HepG2 (cell line): Measurements from ENCODE around the gene TCEA3. TPM values are rescaled to one million over a fixed set of nuclear protein-coding genes. Genes with fewer than 3 reads are reported as not detected.

Experiments
- ATAC-seq: fragments of 200-7000 bp; cut with Tn5 transposase; 3 replicates; pipeline ENCODE4 v1.9.1; 2020; ENCODE audit warnings: mild to moderate bottlenecking, moderate library complexity
- BruUV-seq: library from RNA; stranded (reverse); fragments of 400-500 nt; replicated peaks from 2 replicates; lab custom pipeline; 2021; lab: Mats Ljungman, UMichigan
- CTCF ChIA-PET: fragments of 300-600 bp; formaldehyde crosslinking; extraction: SDS; loops from one replicate; lab custom pipeline; 2021; ENCODE audit warnings: low total read pairs, inconsistent platforms, low intra/inter-chr PET ratio; lab: Yijun Ruan, JAX
- POLR2A ChIA-PET: fragments of 350-600 bp; sonication (Branson Sonifier 250); formaldehyde crosslinking; loops from one replicate; lab custom pipeline; 2020; ENCODE audit warnings: antibody characterized with exemption, inconsistent platforms; lab: Yijun Ruan, JAX
- DNase-seq: peaks from one replicate; pipeline ENCODE4 v3.0.0-alpha.2; 2015; ENCODE audit warnings: low spot score
- FAIRE-seq: peaks from 3 replicates; lab custom pipeline; 2011; peaks lifted over from hg19 to GRCh38; lab: Jason Lieb, UNC
- H2AFZ ChIP-seq: one replicate; pipeline ENCODE4 v1.6.1; 2011; ENCODE audit warnings: low read length, inconsistent platforms
- H3K27ac ChIP-seq: fragments of 300-600 bp; 3 replicates; pipeline ENCODE4 v1.8.0; 2011; ENCODE audit warnings: mixed run types, mild to moderate bottlenecking, mixed read lengths, low read length, inconsistent platforms; ENCODE audit not compliant: insufficient read depth; ENCODE audit errors: extremely low read length
- H3K27me3 ChIP-seq, 2 experiments: fragments of 200-600 bp in 1 of 2; 2 replicates in 1 of 2; 3 replicates in 1 of 2; pipeline versions ENCODE4 v1.6.0 to v1.8.0; 2011; ENCODE audit warnings: low read length in 2 of 2, mild to moderate bottlenecking in 2 of 2, moderate library complexity in 2 of 2, inconsistent platforms in 1 of 2; ENCODE audit not compliant: insufficient read depth in 2 of 2, control insufficient read depth in 1 of 2
- H3K36me3 ChIP-seq, 2 experiments: fragments of 200-600 bp in 1 of 2; replicated peaks in 1 of 2; 2 replicates in 1 of 2; 3 replicates in 1 of 2; pipeline versions ENCODE4 v1.5.1 to v1.8.0; 2011; ENCODE audit warnings: low read length in 2 of 2, inconsistent platforms in 1 of 2; ENCODE audit not compliant: insufficient read depth in 2 of 2, control insufficient read depth in 1 of 2
- H3K4me1 ChIP-seq: 2 replicates; pipeline ENCODE4 v1.5.1; 2012; ENCODE audit warnings: low read length, inconsistent platforms; ENCODE audit not compliant: insufficient read depth
- H3K4me2 ChIP-seq: 2 replicates; pipeline ENCODE4 v1.6.0; 2011; ENCODE audit warnings: low read depth, low read length, inconsistent platforms
- H3K4me3 ChIP-seq, 3 experiments: fragments of 200-600 bp in 1 of 3; sonication (generic), shearing (Covaris generic) in 1 of 3; replicated peaks in 1 of 3; 2 replicates each; pipeline ENCODE4 v1.5.1; 2011 to 2016; ENCODE audit warnings: low read length in 3 of 3, inconsistent platforms in 2 of 3, low read depth in 2 of 3, mild to moderate bottlenecking in 2 of 3, control low read depth in 1 of 3, mixed read lengths in 1 of 3; ENCODE audit not compliant: insufficient read depth in 1 of 3
- H3K79me2 ChIP-seq: one replicate; pipeline ENCODE4 v1.6.1; 2011; ENCODE audit warnings: low read length, inconsistent platforms; ENCODE audit not compliant: insufficient read depth
- H3K9ac ChIP-seq: 2 replicates; pipeline ENCODE4 v1.6.0; 2011; ENCODE audit warnings: mild to moderate bottlenecking, low read depth, low read length, inconsistent platforms; ENCODE audit not compliant: insufficient read depth
- H3K9me3 ChIP-seq: 2 replicates; pipeline ENCODE4 v1.5.1; 2012; ENCODE audit warnings: mild to moderate bottlenecking, low read length
- H4K20me1 ChIP-seq: 2 replicates; pipeline ENCODE4 v1.6.0; 2011; ENCODE audit warnings: inconsistent platforms, mild to moderate bottlenecking, low read length, moderate library complexity; ENCODE audit not compliant: insufficient read depth
- FOSL2 ChIP-seq: sonication (generic); formaldehyde crosslinking; IDR thresholded peaks from 2 replicates; pipeline ENCODE4 v1.4.0; 2020; ENCODE audit warnings: missing genetic modification reagents
- RXRB ChIP-seq: IDR thresholded peaks from 2 replicates; pipeline ENCODE4 v1.6.1; 2016; ENCODE audit warnings: borderline replicate concordance, missing genetic modification reagents, missing compliant biosample characterization
- ZNF7 ChIP-seq: IDR thresholded peaks from 2 replicates; pipeline ENCODE4 v1.6.1; 2016; ENCODE audit warnings: missing biosample characterization, missing genetic modification reagents
- ZNF780A ChIP-seq: sonication (generic); formaldehyde crosslinking; IDR thresholded peaks from 2 replicates; pipeline ENCODE4 v1.8.0; 2022; ENCODE audit warnings: mild to moderate bottlenecking, missing genetic modification reagents, moderate library complexity
- ZNF83 ChIP-seq: sonication (generic); formaldehyde crosslinking; IDR thresholded peaks from 2 replicates; pipeline ENCODE4 v1.4.0; 2020; ENCODE audit warnings: missing genetic modification reagents, mild to moderate bottlenecking, borderline replicate concordance
- WGBS: methylation state at CpG from one replicate; pipeline ENCODE4 v1.1.6; 2017; ENCODE audit warnings: low lambda C conversion rate; 5-methylcytosine and 5-hydroxymethylcytosine counted together
- in situ Hi-C: cut with HindIII; loops from 2 replicates; pipeline ENCODE4 v1.10.0; 2017; ENCODE audit warnings: low pct_unique_long_range_greater_than_20kb; ENCODE audit not compliant: extremely low pct_ligation_motif_present
- intact Hi-C: fragments of 100-400 bp; cut with micrococcal nuclease; formaldehyde crosslinking; loops from one replicate; pipeline ENCODE4 v1.10.0; 2022; ENCODE audit not compliant: unreplicated experiment
- polyA plus RNA-seq, 8 experiments: library from polyadenylated mRNA; depleted of rRNA in 3 of 8; stranded (reverse) in 7 of 8; unstranded in 1 of 8; fragments of >200 nt; fragmentation: Illumina TruSeq in 4 of 8; extraction: Trizol in 4 of 8; gene quantifications; 2 replicates each; pipeline versions ENCODE4 v1.2.1 to v1.2.3, GENCODE V29; 2011 to 2016; ENCODE audit warnings: low read depth in 4 of 8, missing spikeins in 1 of 8, mixed read lengths in 1 of 8; ENCODE audit not compliant: insufficient read depth in 1 of 8
- total RNA-seq, 5 experiments: library from RNA; depleted of rRNA; stranded (reverse); fragments of >200 nt; fragmentation: Illumina TruSeq; extraction: Trizol; gene quantifications; 2 replicates each; pipeline ENCODE4 v1.2.3, GENCODE V29; 2016; ENCODE audit warnings: low read depth in 1 of 5
- TF ChIP-seq, protein P1 (sequence below): sonication (generic); formaldehyde crosslinking; IDR thresholded peaks from 2 replicates; pipeline ENCODE4 v1.5.0; 2020; ENCODE audit warnings: mild to moderate bottlenecking, missing genetic modification reagents
- TF ChIP-seq, protein P2 (sequence below): sonication (generic); formaldehyde crosslinking; conservative IDR thresholded peaks from 2 replicates; pipeline ENCODE4 v1.8.1; 2023; ENCODE audit warnings: missing genetic modification reagents
- TF ChIP-seq, protein P3 (sequence below): sonication (generic); formaldehyde crosslinking; IDR thresholded peaks from 2 replicates; pipeline ENCODE4 v1.4.0; 2020; ENCODE audit warnings: missing genetic modification reagents, borderline replicate concordance

TCEA3 gene
- total and polyA plus RNA-seq, 2 of the 13 experiments (the other 11 are each of a cell fraction or from before 2014, with no cell fraction given) = 55.5 to 84.6 TPM

DNA sequence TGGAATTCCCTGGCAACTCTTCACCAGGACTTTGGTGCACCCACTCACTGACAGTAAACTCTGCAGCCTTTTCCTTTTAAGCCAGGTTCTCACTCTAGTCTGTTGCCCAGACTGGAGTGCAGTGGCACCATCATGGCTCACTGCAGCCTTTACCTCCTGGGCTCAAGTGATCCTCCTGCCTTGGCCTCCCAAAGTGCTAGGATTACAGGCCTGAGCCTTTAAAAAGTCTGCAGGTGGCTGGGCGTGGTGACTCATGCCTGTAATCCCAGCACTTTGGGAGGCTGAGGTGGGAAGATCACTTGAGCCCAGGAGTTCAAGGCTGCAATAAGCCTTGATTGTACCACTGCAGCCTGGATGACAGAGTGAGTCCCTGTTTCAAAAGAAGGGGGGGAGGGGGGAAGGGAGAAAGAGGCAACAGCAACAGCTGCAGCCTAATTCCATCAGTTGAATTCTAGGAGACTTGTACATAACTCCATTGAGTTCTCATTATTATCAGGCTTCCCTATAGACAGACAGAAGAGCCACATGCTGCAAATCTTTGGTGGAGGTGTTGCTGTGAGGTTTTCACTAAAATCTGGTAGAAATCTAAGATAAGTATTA, 72.4 kb downstream of the TCEA3 start:
- ATAC-seq (no peak; the same call in 2 of the 3 replicates), DNase-seq (no peak), FAIRE-seq (no peak)
- H3K9ac ChIP-seq = no peak overlapping the region
- no TSS peak for BruUV-seq
- no peaks in the 10 kb centered on the region for H3K36me3 ChIP-seq
- ChIA-PET POLR2A (no interaction called here), CTCF (no interaction called here)
- H3K9me3 ChIP-seq = no peaks in the 10 kb centered on the region
- no peak overlapping the region for H3K4me2 ChIP-seq
- 50% methylated on average over 1 of the region's 1 CpG for WGBS
- intact Hi-C loops (no loop called here), in situ Hi-C loops (no loop called here)
- H3K27me3 ChIP-seq = no peaks in the 10 kb centered on the region
- H3K4me3 ChIP-seq = no peak overlapping the region
- H2AFZ ChIP-seq = no peak overlapping the region
- H4K20me1 ChIP-seq = no peaks in the 10 kb centered on the region
- peak; percentile 54 for TF ChIP-seq FOSL2 (CRISPR knock-in tag)
- TF ChIP-seq, protein P1, sequence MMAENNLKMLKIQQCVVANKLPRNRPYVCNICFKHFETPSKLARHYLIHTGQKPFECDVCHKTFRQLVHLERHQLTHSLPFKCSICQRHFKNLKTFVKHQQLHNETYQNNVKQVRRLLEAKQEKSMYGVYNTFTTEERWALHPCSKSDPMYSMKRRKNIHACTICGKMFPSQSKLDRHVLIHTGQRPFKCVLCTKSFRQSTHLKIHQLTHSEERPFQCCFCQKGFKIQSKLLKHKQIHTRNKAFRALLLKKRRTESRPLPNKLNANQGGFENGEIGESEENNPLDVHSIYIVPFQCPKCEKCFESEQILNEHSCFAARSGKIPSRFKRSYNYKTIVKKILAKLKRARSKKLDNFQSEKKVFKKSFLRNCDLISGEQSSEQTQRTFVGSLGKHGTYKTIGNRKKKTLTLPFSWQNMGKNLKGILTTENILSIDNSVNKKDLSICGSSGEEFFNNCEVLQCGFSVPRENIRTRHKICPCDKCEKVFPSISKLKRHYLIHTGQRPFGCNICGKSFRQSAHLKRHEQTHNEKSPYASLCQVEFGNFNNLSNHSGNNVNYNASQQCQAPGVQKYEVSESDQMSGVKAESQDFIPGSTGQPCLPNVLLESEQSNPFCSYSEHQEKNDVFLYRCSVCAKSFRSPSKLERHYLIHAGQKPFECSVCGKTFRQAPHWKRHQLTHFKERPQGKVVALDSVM (CRISPR knock-in tag) = peak; percentile 53; the same call in 1 of the 2 replicates
- peak; percentile 52 for TF ChIP-seq ZNF7 (CRISPR knock-in tag)
- no peak for TF ChIP-seq RXRB (CRISPR knock-in tag)
- peaks cover 18% of the 10 kb centered on the region for H3K4me1 ChIP-seq
- H3K27ac ChIP-seq = no peak overlapping the region
- no peaks in the 10 kb centered on the region for H3K79me2 ChIP-seq

DNA sequence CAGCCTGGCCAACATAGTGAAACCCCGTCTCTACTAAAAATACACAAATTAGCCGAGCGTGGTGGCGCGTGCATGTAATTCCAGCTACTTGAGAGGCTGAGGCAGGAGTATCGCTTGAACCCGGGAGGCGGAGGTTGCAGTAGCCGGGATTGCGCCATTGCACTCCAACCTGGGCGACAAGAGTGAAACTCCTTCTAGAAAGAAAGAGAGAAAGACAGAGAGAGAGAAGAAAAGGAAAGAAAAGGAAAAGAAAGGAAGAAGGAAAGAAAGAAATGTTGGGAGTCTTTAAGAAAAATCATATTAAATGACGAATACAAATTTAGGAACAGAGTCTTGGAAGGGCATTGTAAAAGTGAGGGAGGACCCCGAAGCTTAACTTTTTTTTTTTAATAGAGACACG, 78.6 kb downstream of the TCEA3 start:
- Histone ChIP-seq H4K20me1 (peaks cover 26% of the 10 kb centered on the region), H3K79me2 (peaks cover 29% of the 10 kb centered on the region), H3K4me2 (no peak overlapping the region), H2AFZ (no peak overlapping the region), H3K4me3 (no peak overlapping the region), H3K9me3 (no peaks in the 10 kb centered on the region), H3K27ac (no peak overlapping the region)
- POLR2A ChIA-PET = interaction anchor here (3.6 kb wide), 1 partner anchor 22 kb away, joined by 130 read pairs; the partner anchor contains the start of gene ZNF436
- no peak for ATAC-seq
- 98% methylated on average over 14 of the region's 14 CpGs for WGBS
- DNase-seq = no peak
- TF ChIP-seq, protein P2, sequence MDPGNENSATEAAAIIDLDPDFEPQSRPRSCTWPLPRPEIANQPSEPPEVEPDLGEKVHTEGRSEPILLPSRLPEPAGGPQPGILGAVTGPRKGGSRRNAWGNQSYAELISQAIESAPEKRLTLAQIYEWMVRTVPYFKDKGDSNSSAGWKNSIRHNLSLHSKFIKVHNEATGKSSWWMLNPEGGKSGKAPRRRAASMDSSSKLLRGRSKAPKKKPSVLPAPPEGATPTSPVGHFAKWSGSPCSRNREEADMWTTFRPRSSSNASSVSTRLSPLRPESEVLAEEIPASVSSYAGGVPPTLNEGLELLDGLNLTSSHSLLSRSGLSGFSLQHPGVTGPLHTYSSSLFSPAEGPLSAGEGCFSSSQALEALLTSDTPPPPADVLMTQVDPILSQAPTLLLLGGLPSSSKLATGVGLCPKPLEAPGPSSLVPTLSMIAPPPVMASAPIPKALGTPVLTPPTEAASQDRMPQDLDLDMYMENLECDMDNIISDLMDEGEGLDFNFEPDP (CRISPR knock-in tag) = no peak
- TF ChIP-seq, protein P3, sequence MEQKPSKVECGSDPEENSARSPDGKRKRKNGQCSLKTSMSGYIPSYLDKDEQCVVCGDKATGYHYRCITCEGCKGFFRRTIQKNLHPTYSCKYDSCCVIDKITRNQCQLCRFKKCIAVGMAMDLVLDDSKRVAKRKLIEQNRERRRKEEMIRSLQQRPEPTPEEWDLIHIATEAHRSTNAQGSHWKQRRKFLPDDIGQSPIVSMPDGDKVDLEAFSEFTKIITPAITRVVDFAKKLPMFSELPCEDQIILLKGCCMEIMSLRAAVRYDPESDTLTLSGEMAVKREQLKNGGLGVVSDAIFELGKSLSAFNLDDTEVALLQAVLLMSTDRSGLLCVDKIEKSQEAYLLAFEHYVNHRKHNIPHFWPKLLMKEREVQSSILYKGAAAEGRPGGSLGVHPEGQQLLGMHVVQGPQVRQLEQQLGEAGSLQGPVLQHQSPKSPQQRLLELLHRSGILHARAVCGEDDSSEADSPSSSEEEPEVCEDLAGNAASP (CRISPR knock-in tag) = no peak
- TF ChIP-seq ZNF780A (CRISPR knock-in tag) = no peak
- TF ChIP-seq ZNF83 = no peak
- TF ChIP-seq, all 625 proteins: peak for 0
- in situ Hi-C loops (loop anchor here (10.0 kb wide), 1 partner anchor 189 kb away; the partner anchor contains the start of gene E2F2), intact Hi-C loops (loop anchor here (2.0 kb wide), 1 partner anchor 23 kb away; the partner anchor contains the start of gene ZNF436)
- Histone ChIP-seq H3K36me3 (no peaks in the 10 kb centered on the region), H3K4me1 (peaks cover 15% of the 10 kb centered on the region), H3K9ac (no peak overlapping the region), H3K27me3 (no peaks in the 10 kb centered on the region; a peak in 2 of 5 replicates)
- no TSS peak for BruUV-seq
- no peak for FAIRE-seq
- CTCF ChIA-PET = no interaction called here
